Measurements from ENCODE around the gene HPSE2.
"Not testable (repeated sequence)": the region's sequence is repeated elsewhere in the genome, so short reads cannot be mapped to it uniquely, and the experiment has no call there.

The HPSE2 gene

DNA sequence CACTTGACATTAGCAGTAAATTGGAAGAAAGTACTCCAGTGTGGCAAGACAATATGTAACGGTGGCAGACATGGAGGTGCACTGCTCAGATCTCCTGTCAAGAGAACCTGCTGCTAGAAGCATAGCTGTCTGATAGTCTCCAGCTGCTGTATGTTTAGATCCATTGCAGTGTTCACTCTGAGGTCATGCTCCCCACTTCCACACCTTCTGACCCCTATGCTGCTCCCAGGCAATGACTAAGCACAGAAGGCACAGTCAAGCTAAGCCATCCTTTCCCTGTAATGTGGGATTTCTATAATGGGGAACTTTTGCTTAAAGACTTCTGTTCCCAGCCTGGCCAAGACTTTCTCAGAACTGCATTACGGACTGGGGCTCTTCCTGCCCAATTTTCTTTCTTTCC, 315.8 kb downstream of the HPSE2 start:
- no peak for DNase-seq (ENCODE audit: low spot score)

DNA sequence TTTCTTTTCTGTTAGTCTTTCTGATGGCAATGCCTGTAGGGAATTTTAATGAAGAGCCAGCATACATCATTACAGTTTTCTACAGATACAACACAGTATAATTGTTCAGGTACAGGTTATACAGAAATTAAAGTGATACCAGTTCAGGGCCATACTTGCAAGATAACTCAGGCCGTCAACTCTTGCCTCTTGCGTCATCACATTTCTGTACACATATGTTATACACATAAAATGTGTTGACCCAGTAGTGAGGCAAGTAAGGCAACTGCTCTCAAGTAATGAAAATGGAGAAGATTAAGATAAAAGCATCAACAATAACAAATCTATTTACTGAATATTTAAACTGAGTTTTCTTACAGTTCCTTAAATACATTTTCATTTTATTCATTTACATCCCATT, 317.8 kb downstream of the HPSE2 start:
- DNase-seq (ENCODE audit: low spot score): no peak

DNA sequence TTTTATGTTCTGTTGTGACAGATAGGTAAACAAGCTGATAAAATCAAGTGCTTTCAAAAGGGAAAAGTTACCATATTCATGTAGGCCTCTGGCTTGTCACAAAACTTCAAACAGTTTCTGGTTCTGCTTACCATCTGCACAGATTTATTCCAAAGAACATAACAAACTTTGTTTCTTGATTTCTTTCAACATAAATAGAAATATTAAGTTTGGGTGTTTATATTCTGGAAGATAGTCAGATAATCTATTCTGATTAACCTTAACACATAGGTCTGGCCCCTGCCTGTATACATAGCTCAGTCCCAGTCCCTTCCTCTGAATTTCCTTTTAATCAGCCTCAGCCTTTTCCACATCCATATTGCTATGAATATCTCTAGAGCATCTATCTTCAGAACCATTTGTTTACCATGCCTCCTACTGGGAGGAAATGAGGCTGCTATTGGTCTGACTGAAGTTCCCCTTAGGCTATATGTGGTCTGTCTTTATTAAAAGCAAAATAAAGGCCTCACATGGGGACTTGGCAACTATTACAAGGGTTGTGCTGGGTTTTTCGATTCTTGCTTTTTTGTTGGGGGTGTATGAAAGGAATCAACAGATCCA, 319.0 kb downstream of the HPSE2 start:
- DNase-seq (ENCODE audit: low spot score): no peak

DNA sequence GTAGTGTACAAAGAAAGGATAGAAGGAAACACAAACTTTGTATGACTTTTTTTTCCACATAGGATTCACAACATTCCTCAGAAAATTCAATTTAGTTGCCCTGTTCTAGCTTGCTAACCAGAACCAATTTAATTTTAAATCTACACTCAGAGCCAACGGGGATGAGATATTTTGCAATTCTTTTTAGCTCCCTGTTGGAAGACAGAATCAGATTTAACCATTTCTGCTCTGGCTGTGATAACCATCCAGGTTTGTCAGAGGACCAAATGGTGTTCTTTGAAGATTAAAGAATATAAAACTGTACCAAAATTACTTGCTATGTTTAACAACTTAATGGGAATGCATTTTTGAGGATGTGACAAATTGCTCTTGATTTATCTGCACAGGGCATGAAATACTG, 319.7 kb downstream of the HPSE2 start:
- DNase-seq (ENCODE audit: low spot score): no peak

DNA sequence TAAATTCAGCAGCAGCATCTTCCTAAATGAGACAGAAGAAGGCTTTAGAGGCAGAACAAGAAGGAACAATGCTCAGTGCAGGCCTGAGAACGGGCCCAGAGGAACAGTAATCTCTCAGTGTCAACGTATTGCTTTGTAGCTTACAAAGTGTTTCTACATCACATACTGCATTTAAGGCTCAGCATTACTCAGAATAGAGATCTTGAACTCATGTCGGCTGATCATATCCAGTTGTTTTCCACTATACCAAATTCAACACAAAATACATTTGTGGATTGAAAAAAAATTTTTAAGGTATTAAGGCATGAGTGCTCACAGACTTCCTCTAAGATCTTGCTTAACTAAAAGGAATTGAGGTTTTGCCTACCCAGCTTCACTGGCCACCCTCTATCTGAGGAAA, 325.1 kb downstream of the HPSE2 start:
- no peak for DNase-seq (ENCODE audit: low spot score)

DNA sequence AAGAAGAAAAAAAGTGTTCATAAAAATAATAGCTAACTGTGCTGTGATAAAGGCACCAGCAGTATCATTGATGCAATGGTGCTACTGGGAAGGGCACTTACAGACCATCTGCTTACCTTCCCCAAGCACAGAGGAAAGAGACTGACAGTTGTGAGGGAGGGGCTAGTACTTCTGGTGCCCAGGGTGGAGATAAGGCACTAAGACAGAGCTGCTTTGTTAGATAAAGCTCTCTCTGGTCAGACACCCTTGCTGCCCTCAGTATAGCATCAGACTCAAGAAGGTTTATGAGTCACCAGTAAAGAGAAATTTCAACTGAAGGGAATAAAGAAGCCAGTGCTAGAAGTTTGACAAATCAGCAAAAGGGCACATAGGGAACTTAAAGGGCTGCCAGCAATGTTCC, 325.6 kb downstream of the HPSE2 start:
- no peak for DNase-seq (ENCODE audit: low spot score)

DNA sequence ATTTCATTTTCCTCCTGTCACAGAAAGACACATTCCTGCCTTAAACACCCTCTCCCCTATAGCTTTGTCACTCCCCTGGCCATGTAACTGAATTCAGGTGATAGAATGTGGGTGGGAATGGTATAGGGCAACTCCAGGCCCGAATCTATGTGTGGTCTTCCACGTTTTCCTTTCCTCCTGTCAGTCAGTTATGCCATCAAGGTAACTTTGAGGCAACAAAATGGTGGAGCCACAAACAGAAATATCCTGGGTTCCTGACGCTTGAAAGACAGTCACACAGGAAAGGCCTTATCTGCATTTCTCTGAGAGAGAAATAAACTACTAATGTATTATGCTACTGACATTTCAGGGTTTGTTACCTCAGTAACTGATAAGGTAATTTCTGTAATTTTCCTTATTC, 326.8 kb downstream of the HPSE2 start:
- DNase-seq (ENCODE audit: low spot score): no peak

DNA sequence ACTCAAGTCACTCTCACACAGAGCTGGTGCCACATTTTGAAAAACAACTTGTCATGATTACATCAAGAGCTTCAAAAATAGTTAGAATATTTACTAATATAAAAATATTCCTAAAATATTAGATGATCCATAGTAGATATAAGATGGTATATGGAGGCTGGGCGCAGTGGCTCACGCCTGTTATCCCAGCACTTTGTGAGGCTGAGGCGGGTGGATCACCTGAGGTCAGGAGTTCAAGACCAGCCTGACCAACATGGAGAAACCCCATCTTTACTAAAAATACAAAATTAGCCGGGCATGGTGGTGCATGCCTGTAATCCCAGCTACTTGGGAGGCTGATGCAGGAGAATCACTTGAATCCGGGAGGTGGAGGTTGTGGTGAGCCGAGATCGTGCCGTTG, 327.4 kb downstream of the HPSE2 start:
- DNase-seq (ENCODE audit: low spot score): not testable (repeated sequence)

DNA sequence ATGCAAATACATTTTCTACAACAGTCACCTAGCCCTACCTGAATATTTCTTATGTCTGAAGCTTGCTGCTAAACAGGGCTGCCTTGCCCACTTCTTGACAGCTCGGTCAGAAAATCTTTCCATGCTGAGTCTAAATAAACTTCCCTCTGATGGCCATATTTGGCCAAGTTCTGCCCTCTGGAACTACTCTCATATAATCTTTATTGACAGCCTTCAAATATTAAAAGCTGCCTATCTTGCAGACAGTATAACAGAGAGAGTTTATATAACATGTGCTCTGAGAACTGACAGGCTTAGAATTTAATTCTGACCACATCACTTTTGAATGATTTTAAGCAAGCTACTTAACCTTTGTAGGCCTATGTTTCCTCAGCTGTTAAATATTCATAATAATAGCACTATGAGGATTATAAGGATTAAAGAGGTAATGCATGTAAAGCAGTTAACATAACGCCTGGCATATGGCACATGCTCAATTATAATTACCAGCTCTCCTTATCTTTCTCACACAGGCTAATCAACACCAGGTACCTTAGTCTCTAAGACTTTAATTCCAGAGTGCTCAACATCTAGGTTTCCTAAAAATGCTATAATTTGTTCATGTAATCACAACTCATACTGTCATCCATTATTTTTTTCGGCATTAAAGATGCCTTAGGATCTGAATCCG, 334.1 kb downstream of the HPSE2 start:
- DNase-seq (ENCODE audit: low spot score): no peak

DNA sequence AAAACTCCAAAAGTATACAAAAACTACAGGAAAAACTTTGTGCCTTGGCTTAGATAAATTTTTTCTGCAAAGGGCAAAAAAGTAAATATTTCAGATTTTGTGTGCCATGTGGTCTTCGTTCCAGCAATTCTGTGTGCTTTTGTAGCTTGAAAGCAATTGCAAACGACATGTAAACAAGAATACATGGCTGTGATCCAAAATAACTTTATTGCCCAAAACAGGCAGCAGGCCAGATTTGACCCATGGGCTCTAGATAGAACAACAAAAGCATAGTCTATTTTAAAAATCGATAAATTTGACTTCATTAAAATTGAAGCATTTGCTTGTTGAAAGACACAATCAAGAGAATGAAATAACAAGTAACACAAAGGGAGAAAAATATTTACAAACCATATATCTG, 336.6 kb downstream of the HPSE2 start:
- no peak for DNase-seq (ENCODE audit: low spot score)

DNA sequence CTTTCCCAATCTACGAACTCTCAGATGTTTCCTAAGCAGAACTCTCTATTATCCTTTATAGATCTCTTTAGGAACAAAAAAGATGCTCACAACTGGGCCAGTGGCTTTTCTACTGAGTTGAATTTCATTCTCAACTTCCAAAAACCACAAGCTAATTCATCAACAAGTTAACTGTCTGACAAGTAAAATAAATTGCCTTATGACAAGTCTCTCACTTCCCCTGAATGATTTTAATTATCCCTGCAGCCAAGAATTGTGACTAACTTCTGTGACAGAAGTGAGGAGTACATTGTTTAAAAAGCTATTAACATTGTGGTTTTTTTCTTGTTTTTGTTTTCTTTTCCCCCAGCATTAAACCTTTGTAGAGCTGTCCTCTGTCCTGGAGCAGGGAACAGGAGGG, 343.1 kb downstream of the HPSE2 start:
- no peak for DNase-seq (ENCODE audit: low spot score)

DNA sequence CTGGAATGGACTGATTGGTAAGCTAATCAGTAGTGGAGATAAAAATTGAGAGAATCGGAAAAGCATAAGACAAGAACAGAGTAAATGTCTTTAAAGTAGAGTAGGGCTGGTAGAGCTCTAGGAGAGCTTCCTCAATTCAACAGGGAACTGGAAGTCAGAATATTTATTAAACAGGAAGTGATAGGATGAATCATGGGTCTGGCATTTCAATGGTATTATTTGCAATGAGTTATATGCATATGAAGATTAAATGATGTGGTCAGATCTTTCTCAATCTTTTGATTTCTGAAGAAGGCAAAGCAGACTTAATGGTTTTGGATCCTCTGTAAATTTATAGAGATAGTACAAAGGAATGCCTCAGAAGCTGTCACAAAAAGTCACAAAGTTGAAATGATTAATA, 349.0 kb downstream of the HPSE2 start:
- DNase-seq (ENCODE audit: low spot score): no peak

DNA sequence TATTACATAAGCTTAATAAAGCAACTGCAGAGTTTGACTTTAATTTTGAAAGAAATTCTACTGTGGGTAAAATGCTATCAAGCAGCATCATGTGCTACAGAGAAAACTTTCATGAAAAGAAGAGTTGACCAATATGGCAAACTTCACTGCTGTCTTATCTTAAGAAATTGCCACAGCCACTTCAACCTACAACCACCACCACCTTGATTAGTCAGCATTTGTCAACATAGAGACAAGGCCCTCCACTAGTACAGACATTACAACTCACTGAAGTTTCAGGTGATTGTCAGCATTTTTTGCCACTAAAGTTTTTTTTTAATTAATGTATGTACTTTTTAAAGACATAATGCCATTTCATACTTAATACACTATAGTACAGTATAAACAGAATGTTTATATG, 350.3 kb downstream of the HPSE2 start:
- no peak for DNase-seq (ENCODE audit: low spot score)

DNA sequence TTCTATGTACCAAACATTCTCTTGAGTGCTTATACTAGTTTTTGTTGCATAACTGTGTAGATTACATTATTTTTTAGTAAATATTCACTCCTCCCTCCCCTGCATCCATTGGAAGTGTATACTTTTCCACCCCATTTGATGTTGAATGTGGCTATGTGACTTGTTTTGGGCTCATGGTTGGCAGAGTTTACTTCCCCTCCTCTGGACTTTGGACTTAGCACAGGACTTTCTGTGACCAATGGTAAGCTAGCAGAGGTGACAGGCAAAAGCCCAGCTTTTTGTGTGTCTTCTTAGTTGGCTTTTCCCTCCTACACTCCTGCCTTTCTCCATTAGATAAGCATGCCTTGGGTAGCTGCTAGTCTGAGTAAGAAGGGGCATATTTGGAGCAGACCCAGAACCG, 353.9 kb downstream of the HPSE2 start:
- no peak for DNase-seq (ENCODE audit: low spot score)

DNA sequence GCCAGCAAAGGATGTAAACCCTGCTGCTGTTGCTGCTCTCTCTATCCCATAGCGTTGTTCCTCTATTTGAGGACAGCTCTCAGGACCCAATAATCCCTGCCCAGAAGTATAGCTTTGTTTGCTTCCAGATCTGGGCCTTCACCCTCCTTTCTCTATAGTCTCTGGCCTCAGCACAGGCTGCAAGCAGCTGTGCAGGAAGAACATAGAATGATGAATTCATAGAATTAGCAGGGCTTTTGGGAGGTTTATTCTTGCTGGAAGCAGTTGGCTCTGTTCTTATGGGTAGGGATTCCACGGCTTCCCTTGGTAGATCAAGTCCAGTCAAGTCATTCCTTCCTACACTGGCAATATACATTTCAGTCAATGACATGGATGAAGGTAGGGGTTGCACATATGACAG, 354.7 kb downstream of the HPSE2 start:
- DNase-seq (ENCODE audit: low spot score): no peak

DNA sequence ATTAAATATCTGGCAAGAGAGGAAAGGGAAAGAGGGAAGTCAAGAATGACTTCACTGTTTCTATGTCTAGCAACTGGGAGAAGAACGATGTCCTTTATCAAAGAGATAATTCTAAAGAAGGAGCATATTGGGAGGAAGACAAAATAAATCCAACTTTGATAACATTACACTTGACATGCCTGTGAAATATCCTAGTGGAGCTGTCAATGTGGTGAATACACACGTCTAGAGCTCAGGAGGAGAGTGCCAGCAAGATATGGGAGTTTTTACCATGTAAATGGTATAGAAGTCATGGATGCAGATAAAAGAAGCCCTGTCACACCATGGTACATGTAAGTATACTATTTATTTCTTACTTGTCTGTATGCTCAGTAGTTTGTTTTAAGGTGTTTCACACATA, 356.7 kb downstream of the HPSE2 start:
- DNase-seq (ENCODE audit: low spot score): no peak

DNA sequence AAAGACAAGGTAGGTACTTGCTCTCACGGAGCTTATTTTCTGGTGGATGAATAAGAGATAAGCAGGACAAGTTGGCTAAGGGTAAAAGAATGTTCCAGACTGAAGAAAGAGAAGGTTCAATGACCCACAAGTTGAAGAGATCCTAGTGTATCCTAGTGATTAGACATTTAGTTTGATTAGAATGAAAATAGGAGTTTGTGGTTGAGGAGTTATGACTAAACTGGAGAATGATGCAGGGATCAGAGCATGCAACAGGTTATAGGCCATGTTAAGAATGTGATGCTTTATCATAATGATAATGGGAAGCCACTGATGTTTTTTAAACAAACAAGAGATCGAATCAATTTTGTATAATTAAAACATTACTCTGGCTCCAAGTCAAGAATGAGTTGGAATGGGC, 357.2 kb downstream of the HPSE2 start:
- no peak for DNase-seq (ENCODE audit: low spot score)

DNA sequence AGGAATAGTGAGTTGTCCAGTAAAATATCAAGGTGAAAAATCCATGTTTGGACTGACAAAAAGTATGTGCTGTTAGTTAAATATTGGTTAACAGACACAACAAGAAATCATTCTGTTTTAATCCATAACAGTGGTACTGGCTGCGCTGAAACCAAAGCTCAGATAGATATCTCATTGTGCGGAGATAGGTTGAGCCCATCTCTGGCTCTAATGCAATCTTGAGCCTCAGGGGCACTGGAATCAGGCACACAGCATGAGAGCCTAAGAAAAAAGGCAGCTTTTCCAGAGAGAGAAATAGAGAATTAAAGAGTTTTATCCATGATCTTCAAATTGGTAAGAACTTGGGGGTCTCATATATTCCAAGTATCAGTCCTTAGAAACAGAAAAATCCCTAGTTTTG, 373.7 kb downstream of the HPSE2 start:
- no peak for DNase-seq (ENCODE audit: low spot score)

DNA sequence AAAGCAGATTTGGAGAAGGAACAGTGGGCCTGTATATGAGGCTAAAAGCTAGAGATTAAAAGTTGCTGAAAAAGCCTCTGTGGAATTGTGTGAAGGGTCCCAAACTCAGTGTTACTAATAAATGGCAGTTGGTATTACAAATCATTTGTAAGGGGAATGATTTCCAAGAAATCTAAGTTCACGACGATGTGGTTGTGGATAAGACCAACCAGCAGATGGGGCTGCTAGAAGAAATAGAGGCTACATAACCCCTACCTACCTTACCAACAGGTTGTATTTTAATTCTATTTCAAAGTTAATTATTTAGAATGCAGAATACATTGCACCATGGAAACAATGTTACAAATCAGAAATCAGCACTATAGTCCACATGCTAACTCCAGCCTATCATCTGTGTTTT, 377.1 kb downstream of the HPSE2 start:
- DNase-seq (ENCODE audit: low spot score): no peak

DNA sequence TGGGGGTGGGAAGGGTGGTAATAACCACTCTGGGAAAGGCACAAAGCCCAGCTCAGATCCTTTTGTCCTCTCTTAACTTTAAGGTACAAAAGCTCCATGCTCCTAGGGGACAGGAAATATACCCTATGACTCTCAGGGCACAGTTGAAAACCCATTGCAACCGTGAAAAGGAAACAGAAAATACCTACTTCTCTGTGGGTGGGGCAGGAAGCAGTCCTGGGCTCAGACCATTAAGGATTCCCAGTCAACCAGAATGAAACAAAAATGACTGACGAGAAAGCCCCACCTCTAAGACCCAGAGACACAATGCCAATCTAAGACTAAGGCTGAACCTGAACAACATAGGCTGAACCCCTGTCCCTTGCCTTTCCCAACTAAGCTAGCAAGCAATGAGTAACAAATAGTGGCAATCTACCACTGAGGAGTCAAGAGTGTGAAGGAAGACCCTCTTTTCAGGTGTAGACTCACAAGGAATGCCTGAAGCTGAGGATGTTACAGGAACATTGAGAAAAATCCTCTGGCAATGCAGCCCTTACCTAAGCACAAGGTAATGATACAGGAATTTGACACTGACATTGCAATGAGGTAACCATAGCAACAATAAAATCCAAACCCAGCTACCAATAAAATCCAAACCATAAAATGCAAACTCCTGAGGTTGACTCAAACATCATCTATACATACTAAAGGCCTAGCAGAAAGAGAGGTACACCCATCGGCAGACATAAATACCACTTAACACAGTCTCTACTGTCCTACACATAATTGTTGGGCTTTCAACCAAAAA, 380.1 kb downstream of the HPSE2 start:
- DNase-seq (ENCODE audit: low spot score): no peak

DNA sequence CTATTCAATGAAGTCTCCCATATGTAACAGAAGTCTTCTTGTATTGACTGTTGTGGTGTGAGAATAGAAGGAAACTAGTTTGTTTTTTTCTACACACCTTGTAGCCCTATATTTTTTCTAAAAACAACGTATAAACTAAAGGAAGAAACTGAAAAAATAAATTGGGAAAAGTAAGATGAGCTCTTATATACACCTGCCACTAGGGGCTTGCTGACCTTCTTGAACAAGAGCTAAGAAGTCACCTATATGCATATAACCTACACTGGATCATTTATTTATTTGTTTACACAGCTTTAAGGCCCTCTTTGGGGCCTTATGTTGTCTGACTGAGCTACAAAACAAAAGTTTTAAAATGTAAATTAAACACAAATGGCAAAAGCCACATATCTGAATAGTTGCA, 383.0 kb downstream of the HPSE2 start:
- no peak for DNase-seq (ENCODE audit: low spot score)

DNA sequence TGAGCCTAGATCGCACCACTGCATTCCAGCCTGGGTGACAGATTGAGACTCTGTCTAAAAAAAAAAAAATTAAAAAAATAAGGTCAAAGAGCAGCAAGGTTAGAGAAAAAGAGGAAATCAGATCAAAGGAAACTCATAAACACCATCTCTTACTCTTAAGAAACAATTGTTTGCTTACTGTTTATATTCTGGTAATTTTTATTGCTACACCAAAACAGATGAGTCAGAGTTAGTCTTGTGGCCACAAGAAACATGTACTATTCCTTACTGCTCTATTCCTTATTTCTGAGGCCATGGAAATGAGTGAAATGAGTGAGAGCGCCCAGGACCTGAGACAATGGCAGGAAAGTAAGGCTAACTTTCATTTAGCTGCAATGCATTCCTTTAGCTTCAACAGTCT, 387.3 kb downstream of the HPSE2 start:
- no peak for DNase-seq (ENCODE audit: low spot score)

DNA sequence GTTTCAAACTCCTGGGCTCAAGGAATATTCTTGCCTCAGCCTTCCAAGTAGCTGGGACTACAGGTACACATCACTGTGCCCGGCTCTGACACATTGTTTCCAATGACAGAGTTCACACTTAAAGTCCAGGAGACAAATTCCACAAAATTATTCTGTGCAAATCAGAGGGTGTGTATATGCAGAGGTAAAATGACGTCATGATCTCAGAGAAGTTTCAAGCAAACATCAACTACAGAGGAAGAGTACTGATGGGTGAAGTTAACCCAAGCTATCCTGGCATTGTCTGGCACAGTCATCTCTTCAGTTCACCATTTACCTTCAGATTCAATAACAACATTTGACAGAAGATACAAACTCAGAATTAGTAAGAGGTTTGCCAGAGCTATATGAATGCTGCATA, 388.9 kb downstream of the HPSE2 start:
- DNase-seq (ENCODE audit: low spot score): no peak

DNA sequence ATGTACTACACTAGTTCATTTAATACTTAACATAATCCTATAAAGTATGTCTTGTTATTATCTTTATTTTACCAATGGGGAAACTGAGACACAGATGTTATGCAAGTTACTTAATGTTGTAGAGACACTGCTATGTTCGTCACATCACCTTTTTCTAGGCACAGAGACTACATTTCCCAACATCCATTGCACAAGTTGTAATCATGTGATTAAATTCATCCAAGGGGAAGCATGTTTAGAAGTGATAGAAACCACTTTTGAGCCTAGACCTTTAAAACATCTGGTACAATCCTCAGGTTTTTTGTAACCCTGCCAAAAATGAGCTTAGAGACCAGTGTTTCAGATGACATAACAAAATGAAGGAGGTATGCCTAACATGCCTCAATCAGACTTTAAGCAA, 402.1 kb downstream of the HPSE2 start:
- DNase-seq (ENCODE audit: low spot score): no peak
